SK-N-SH treated with all-trans-retinoic acid at 6 μM for 48 hours (cell line): ENCODE data around the gene MMP24.

Experiments
- ARNTL ChIP-seq: fragments of 450-650 bp; formaldehyde crosslinking; IDR thresholded peaks from 2 replicates; pipeline ENCODE4 v1.5.0; 2020; ENCODE audit warnings: low read depth, mild to moderate bottlenecking, moderate library complexity, borderline replicate concordance
- BACH2 ChIP-seq: fragments of 250-450 bp; sonication (Bioruptor Pico); IDR thresholded peaks from 2 replicates; pipeline ENCODE4 v1.9.0; 2021; ENCODE audit warnings: mild to moderate bottlenecking, borderline replicate concordance
- RARB ChIP-seq: fragments of 250-450 bp; sonication (Bioruptor Pico); IDR thresholded peaks from 2 replicates; pipeline ENCODE4 v1.8.0; 2021; ENCODE audit warnings: mild to moderate bottlenecking, moderate library complexity
- ZFP30 ChIP-seq: fragments of 450-650 bp; formaldehyde crosslinking; IDR thresholded peaks from 2 replicates; pipeline ENCODE4 v1.5.0; 2022; ENCODE audit warnings: mild to moderate bottlenecking, moderate library complexity

GRCh38 chr20:35206802-35207201 lies 19.7 kb upstream of the MMP24 start:
- TF ChIP-seq BACH2 (CRISPR knock-in tag), result no peak
- TF ChIP-seq ZFP30, result no peak
- no peak for TF ChIP-seq RARB
- TF ChIP-seq ARNTL (CRISPR knock-in tag), result no peak
